Esophagus muscularis mucosa (tissue), 4 donors: Measurements from ENCODE around the gene ZNF451. TPM values are rescaled to one million over a fixed set of nuclear protein-coding genes. Genes with fewer than 3 reads are reported as not detected.

Experiments
- DNase-seq: peaks from one replicate; pipeline ENCODE4 v3.0.0-alpha.2; 2017; ENCODE audit errors: extremely low spot score
- H3K27ac ChIP-seq, 4 donors: fragments of 200-600 bp; sonication (generic); replicated peaks in 1 of 4; 1 replicate in 3 of 4; 2 replicates in 1 of 4; pipeline ENCODE4 v1.5.1; 2016 to 2019; ENCODE audit warnings: mild to moderate bottlenecking in 1 of 4
- H3K27me3 ChIP-seq, 4 donors: fragments of 200-600 bp; sonication (generic); one replicate each; pipeline versions ENCODE4 v1.5.1 to v1.6.0; 2016 to 2019
- H3K36me3 ChIP-seq, 4 donors: fragments of 200-600 bp; sonication (generic); one replicate each; pipeline ENCODE4 v1.5.1; 2016 to 2019
- H3K4me1 ChIP-seq, 4 donors: fragments of 200-600 bp; sonication (generic); one replicate each; pipeline ENCODE4 v1.5.1; 2016 to 2019
- H3K4me3 ChIP-seq, 4 donors: fragments of 200-600 bp; sonication (generic); 1 replicate in 2 of 4; 2 replicates in 2 of 4; pipeline ENCODE4 v1.5.1; 2016 to 2019; ENCODE audit warnings: mild to moderate bottlenecking in 4 of 4, moderate library complexity in 1 of 4
- H3K9me3 ChIP-seq, 4 donors: fragments of 200-600 bp; sonication (generic); 1 replicate in 3 of 4; 2 replicates in 1 of 4; pipeline ENCODE4 v1.5.1; 2016 to 2019
- EP300 ChIP-seq: sonication (generic); formaldehyde crosslinking; IDR thresholded peaks from one replicate; pipeline ENCODE4 v1.6.1; 2017; ENCODE audit warnings: antibody characterized with exemption
- POLR2A ChIP-seq: fragments of 450-650 bp; IDR thresholded peaks from one replicate; pipeline ENCODE4 v1.6.1; 2017; ENCODE audit warnings: antibody characterized with exemption, moderate library complexity, mild to moderate bottlenecking, low read depth
- POLR2AphosphoS5 ChIP-seq, 2 donors: sonication (generic); formaldehyde crosslinking; IDR thresholded peaks; one replicate each; pipeline ENCODE4 v1.6.1; 2017; ENCODE audit warnings: antibody characterized with exemption in 2 of 2
- WGBS: methylation state at CpG from one replicate; pipeline ENCODE4 v1.1.5; 2018; 5-methylcytosine and 5-hydroxymethylcytosine counted together
- intact Hi-C: fragments of 100-400 bp; cut with DNase I; formaldehyde crosslinking; loops from one replicate; pipeline ENCODE4 v1.15.1; 2023
- total RNA-seq, 4 donors: library from RNA; depleted of rRNA; stranded (reverse); fragments of >200 nt; gene quantifications; one replicate each; pipeline versions ENCODE4 v1.1.0 to v1.2.1, GENCODE V29; 2016
- TF ChIP-seq, protein P1 (sequence below), 3 experiments: fragments of 200-600 bp in 2 of 3; fragments of 450-650 bp in 1 of 3; sonication (generic) in 2 of 3; IDR thresholded peaks; one replicate each; pipeline ENCODE4 v1.5.1; 2017 to 2019; ENCODE audit warnings: antibody characterized with exemption in 3 of 3, mild to moderate bottlenecking in 2 of 3, moderate library complexity in 1 of 3

The ZNF451 gene
- total RNA-seq, 4 donors from 2014 or later, result 32.0 to 49.0 (median 38.0) TPM

DNA sequence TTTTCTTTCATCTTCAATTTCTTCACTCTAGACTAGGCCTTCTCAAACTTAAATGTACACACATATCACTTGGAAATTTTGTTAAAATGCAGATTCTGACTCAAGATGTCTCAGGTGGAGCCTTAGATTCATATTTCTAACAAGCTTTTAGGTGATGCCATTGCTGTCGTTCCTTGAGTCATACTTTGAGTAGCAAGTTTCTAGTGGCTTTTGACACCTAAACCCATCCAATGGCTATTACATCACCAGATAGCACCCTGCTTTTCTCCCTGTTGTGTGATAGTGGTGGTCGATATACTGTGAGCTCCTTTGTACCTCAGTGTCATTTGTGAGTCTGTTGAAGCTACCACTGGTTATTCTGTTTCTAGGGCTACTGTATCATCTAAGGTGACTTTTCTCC is 47.4 kb downstream of the ZNF451 start:
- Histone ChIP-seq H3K4me1 (no peaks in the 10 kb centered on the region), H3K36me3 (peaks cover 9 to 66% (median 40%) of the 10 kb centered on the region in 4 donors), H3K27ac (no peak overlapping the region), H3K9me3 (no peaks in the 10 kb centered on the region), H3K4me3 (no peak overlapping the region), H3K27me3 (no peaks in the 10 kb centered on the region)
- TF ChIP-seq POLR2AphosphoS5 (IDR thresholded peaks at IDR 0.05) (no peak), EP300 (no peak)
- 92% methylated on average over 2 of the region's 2 CpGs for WGBS
- no peak for DNase-seq
- intact Hi-C loops, result no loop called here

DNA sequence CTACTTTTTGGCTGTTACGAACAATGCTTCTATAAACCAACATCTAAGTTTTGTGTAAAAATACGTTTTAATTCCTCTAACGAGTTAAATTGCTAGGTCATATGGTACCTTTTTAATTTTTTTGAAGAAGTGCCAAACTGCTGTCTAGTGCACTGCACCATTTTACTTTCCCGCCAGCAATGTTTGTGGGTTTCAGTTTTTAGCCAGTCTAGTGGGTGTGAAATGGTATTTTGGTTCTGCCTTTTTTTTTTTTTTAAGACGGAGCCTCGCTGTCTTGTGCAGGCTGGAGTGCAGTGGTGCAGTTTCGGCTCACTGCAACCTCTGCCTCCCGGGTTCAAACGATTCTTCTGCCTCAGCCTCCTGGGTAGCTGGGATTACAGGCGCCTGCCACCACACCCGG is 48.0 kb downstream of the ZNF451 start:
- H3K4me1 ChIP-seq, result no peaks in the 10 kb centered on the region
- H3K27me3 ChIP-seq, result no peaks in the 10 kb centered on the region
- peaks cover 9 to 72% (median 43%) of the 10 kb centered on the region in 4 donors for H3K36me3 ChIP-seq
- no peak overlapping the region for H3K27ac ChIP-seq
- H3K4me3 ChIP-seq, result no peak overlapping the region
- no peak for DNase-seq
- TF ChIP-seq, protein P1, sequence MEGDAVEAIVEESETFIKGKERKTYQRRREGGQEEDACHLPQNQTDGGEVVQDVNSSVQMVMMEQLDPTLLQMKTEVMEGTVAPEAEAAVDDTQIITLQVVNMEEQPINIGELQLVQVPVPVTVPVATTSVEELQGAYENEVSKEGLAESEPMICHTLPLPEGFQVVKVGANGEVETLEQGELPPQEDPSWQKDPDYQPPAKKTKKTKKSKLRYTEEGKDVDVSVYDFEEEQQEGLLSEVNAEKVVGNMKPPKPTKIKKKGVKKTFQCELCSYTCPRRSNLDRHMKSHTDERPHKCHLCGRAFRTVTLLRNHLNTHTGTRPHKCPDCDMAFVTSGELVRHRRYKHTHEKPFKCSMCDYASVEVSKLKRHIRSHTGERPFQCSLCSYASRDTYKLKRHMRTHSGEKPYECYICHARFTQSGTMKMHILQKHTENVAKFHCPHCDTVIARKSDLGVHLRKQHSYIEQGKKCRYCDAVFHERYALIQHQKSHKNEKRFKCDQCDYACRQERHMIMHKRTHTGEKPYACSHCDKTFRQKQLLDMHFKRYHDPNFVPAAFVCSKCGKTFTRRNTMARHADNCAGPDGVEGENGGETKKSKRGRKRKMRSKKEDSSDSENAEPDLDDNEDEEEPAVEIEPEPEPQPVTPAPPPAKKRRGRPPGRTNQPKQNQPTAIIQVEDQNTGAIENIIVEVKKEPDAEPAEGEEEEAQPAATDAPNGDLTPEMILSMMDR (IDR thresholded peaks at IDR 0.05), result no peak
- no peak for TF ChIP-seq POLR2AphosphoS5 (IDR thresholded peaks at IDR 0.05)
- no peak for TF ChIP-seq EP300
- no peak for TF ChIP-seq POLR2A
- intact Hi-C loops, result no loop called here
- 97% methylated on average over 11 of the region's 11 CpGs for WGBS
- no peaks in the 10 kb centered on the region for H3K9me3 ChIP-seq

DNA sequence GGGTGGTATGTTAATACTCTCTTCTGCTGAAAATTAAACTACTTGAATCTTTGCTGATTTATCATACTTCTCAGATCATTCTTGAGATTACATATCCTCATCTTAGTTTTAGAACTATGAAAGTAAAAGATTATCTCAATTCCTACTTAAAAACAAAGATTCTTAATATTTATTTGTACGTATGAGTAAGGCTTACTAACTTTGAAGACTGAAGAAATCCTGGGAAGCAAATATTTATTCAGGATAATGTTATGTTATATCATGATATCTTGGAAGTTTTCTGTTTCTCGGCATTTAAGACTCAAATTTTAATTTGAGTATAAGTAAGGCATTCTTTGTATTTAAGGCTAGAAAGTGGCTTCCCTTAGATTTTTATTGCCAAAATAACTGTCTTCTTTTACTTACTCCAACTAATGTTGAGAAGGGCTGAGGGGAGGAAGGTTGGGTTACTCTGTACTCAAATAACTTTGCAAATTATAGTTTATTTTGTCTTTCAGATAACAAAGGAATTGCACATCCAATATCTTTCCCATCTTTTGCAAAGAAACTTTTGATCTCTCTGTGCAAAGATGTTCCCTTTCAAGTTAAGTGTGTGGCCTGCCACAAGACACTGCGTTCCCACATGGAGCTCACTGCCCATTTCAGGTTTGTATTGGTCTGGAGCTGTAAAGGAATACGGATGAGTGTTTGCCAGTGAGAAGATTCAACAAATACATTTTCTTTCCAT is 51.6 kb downstream of the ZNF451 start:
- Histone ChIP-seq H3K9me3 (no peaks in the 10 kb centered on the region), H3K4me3 (no peak overlapping the region), H3K27ac (no peak overlapping the region), H3K36me3 (peaks cover 1 to 56% (median 32%) of the 10 kb centered on the region in 4 donors), H3K4me1 (no peaks in the 10 kb centered on the region), H3K27me3 (no peaks in the 10 kb centered on the region)
- DNase-seq, result no peak
- WGBS, result 88% methylated on average over 4 of the region's 4 CpGs
- TF ChIP-seq EP300 (no peak), POLR2AphosphoS5 (IDR thresholded peaks at IDR 0.05) (no peak), POLR2A (no peak)
- TF ChIP-seq, protein P1 (IDR thresholded peaks at IDR 0.05), result no peak
- intact Hi-C loops, result no loop called here

DNA sequence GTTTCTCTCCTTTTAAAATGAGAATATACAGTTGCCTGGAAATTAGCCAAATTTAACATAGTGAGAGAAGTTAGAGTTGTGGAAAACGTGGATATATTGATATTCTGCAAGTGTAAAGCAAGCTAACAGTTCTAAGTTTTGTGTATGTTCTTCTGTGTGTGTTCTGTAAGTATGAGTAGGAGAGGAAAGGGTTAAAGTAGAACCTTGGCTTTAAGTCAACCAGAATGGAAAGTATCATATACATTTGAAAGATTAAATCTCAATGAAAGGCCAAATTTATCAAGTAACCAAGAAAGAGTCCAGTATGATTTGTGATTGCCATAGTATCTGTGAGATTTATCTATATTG is 52.2 kb downstream of the ZNF451 start:
- Histone ChIP-seq H3K36me3 (peaks cover 7 to 55% (median 32%) of the 10 kb centered on the region in 4 donors), H3K4me3 (no peak overlapping the region), H3K4me1 (no peaks in the 10 kb centered on the region), H3K27ac (no peak overlapping the region), H3K9me3 (no peaks in the 10 kb centered on the region), H3K27me3 (no peaks in the 10 kb centered on the region)
- WGBS, result 66% methylated on average over 1 of the region's 1 CpG
- TF ChIP-seq POLR2AphosphoS5 (IDR thresholded peaks at IDR 0.05), result no peak
- TF ChIP-seq, protein P1 (IDR thresholded peaks at IDR 0.05), result no peak
- no peak for TF ChIP-seq POLR2A
- TF ChIP-seq EP300, result no peak
- no peak for DNase-seq
- intact Hi-C loops, result no loop called here

DNA sequence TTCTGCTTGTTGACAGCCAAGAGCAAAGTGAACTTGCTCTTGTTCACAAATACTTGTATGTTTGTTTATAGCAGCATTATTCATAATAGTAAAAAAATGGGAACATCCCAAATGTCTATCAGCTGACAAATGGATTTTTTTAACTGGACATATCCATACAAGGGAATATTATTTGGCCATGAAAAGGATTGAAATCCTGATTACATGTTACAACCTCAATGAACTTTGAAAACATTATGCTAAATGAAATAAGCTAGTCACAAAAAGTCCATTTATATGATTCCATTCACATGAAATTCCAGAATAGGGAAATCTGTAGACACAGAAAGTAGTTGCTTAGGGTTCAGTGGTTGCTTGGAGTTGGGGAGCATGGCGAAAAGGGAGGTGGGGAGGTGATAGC is 53.7 kb downstream of the ZNF451 start:
- Histone ChIP-seq H3K27me3 (no peaks in the 10 kb centered on the region), H3K27ac (no peak overlapping the region), H3K9me3 (no peaks in the 10 kb centered on the region), H3K4me3 (no peak overlapping the region), H3K4me1 (no peaks in the 10 kb centered on the region), H3K36me3 (peaks cover 14 to 60% (median 42%) of the 10 kb centered on the region in 4 donors)
- intact Hi-C loops, result no loop called here
- TF ChIP-seq EP300 (no peak), POLR2A (no peak), POLR2AphosphoS5 (IDR thresholded peaks at IDR 0.05) (no peak)
- TF ChIP-seq, protein P1 (IDR thresholded peaks at IDR 0.05), result no peak
- 95% methylated on average over 1 of the region's 1 CpG for WGBS
- DNase-seq, result no peak
